Choroid plexus epithelial cell (primary cell): Measurements from ENCODE around the gene TRAK1.

Experiments
- DNase-seq: peaks from one replicate; pipeline ENCODE4 v3.0.0-alpha.2; 2010; ENCODE audit warnings: low read depth
- H3K4me3 ChIP-seq: 2 replicates; pipeline ENCODE4 v1.5.1; 2011; ENCODE audit warnings: low read depth, mild to moderate bottlenecking, control low read depth, low read length, moderate library complexity
- CTCF ChIP-seq: conservative IDR thresholded peaks from 2 replicates; pipeline ENCODE4 v1.5.1; 2011; ENCODE audit warnings: low read depth, mild to moderate bottlenecking, control low read depth, inconsistent platforms, low read length, moderate library complexity

The TRAK1 gene

GRCh38 chr3:42216931-42217333, 125.8 kb downstream of the TRAK1 start:
- no peak for TF ChIP-seq CTCF
- no peak overlapping the region for H3K4me3 ChIP-seq
- peak; percentile 47 for DNase-seq

GRCh38 chr3:42220436-42221121, 129.4 kb downstream of the TRAK1 start:
- H3K4me3 ChIP-seq = no peak overlapping the region
- DNase-seq = no peak
- TF ChIP-seq CTCF = no peak

- no peak for DNase-seq
- no peak for TF ChIP-seq CTCF
- no peak overlapping the region for H3K4me3 ChIP-seq
These were observed 132.0 kb downstream of the TRAK1 start for GRCh38 chr3:42222942-42223693.

- TF ChIP-seq CTCF = no peak
- H3K4me3 ChIP-seq = no peak overlapping the region
- peak; percentile 50 for DNase-seq
These were observed 133.0 kb downstream of the TRAK1 start for GRCh38 chr3:42224178-42224577.

GRCh38 chr3:42224658-42225421, 133.7 kb downstream of the TRAK1 start:
- TF ChIP-seq CTCF = no peak
- peak; percentile 45 for DNase-seq
- H3K4me3 ChIP-seq = no peak overlapping the region

- TF ChIP-seq CTCF = no peak
- no peak for DNase-seq
These were observed 134.6 kb downstream of the TRAK1 start for GRCh38 chr3:42225486-42226363.

More at GRCh38 chr3:42225486-42226363, 134.6 kb downstream of the TRAK1 start:
- no peak overlapping the region for H3K4me3 ChIP-seq
